ENCODE measurements around the gene NRDC. TPM values are rescaled to one million over a fixed set of nuclear protein-coding genes. Genes with fewer than 3 reads are reported as not detected.

NRDC gene
- total RNA-seq, 1 experiment from 2014 or later: 147 TPM

DNA sequence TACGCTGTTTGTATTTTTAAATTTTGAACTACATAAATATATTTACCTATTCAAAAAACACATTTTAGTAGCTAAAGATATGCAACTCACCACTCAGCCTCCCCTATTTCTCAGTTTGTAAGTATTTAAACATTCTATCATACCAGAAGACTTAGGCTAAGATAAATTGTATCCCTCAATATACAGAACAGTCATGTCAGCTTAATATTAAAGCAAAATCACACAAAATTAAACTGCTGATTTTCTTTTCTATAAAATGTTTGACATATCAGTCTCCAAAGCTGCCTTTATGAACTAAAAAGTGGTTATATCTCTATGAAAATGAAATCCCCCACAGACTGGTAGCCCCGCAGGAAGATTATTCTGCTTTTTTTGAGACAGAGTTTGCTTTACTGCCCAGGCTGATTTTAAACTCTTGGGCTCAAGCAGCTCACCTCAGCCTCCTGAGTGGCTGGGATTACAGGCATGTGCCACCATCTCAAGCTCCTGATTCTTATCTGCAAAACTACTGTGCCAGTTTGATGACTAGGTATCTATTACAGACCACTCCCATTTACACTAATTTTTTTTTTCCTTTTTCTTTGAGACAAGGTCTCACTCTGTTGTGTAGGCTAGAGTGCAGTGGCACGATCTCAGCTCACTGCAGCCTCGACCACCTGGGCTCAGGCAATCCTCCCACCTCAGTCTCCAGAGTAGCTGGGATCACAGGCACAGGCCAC, 37.6 kb downstream of the NRDC start:
- Histone ChIP-seq H4K8ac (replicated peaks; ENCODE audit: insufficient read length, low read depth, low read length) (no peak overlapping the region), H3K9me3 (ENCODE audit: control insufficient read depth, low read depth, low read length) (no peaks in the 10 kb centered on the region), H3K4me1 (ENCODE audit: insufficient read depth, low read length) (peaks cover 3% of the 10 kb centered on the region; the same call in 1 of the 2 replicates), H2BK15ac (ENCODE audit: low read depth, low read length) (no peak overlapping the region), H3K23me2 (ENCODE audit: insufficient read length, low read depth, low read length, poor library complexity, severe bottlenecking) (no peaks in the 10 kb centered on the region), H2BK5ac (ENCODE audit: insufficient read length, low read length) (no peak overlapping the region), H3K18ac (ENCODE audit: insufficient read length, low read depth, low read length) (no peak overlapping the region), H3K27ac (ENCODE audit: insufficient read length, low read depth, low read length) (no peak overlapping the region), H2BK20ac (ENCODE audit: low read depth, low read length, poor library complexity, severe bottlenecking) (no peak overlapping the region), H3K4me2 (ENCODE audit: insufficient read depth, insufficient read length, low read length) (no peak overlapping the region), H2AFZ (ENCODE audit: low read length) (no peak overlapping the region), H3K56ac (ENCODE audit: insufficient read length, low read depth, low read length) (no peak overlapping the region), H4K91ac (ENCODE audit: insufficient read length, low read depth, low read length) (no peak overlapping the region), H4K5ac (ENCODE audit: insufficient read length, low read depth, low read length) (no peak overlapping the region), H2BK120ac (ENCODE audit: low read depth, low read length, poor library complexity, severe bottlenecking) (no peak overlapping the region), H4K20me1 (ENCODE audit: control insufficient read depth, insufficient read depth, insufficient read length) (no peaks in the 10 kb centered on the region), H3K79me2 (ENCODE audit: insufficient read depth, low read length) (no peaks in the 10 kb centered on the region; the same call in 1 of the 2 replicates), H2AK5ac (ENCODE audit: insufficient read length, low read length) (no peak overlapping the region), H3K79me1 (ENCODE audit: insufficient read depth, low read depth, low read length, poor library complexity, severe bottlenecking) (peaks cover 5% of the 10 kb centered on the region), H3K23ac (ENCODE audit: insufficient read length, low read depth, low read length) (no peak overlapping the region), H2BK12ac (ENCODE audit: insufficient read length, low read depth, low read length) (no peak overlapping the region), H3K14ac (ENCODE audit: insufficient read depth, low read length) (no peak overlapping the region), H3K27me3 (ENCODE audit: insufficient read depth, low read length) (no peaks in the 10 kb centered on the region), H3K9ac (ENCODE audit: extremely low read depth, insufficient read length, low read length) (no peak overlapping the region), H3T11ph (ENCODE audit: low read length) (no peak overlapping the region), H3K4ac (ENCODE audit: low read depth, low read length) (no peak overlapping the region)
- Mint-ChIP-seq H3K9me3 (no peaks in the 10 kb centered on the region), H3K27me3 (ENCODE audit: low read depth) (no peaks in the 10 kb centered on the region; the same call in 1 of the 2 replicates), H3K4me3 (no peak overlapping the region), H3K4me1 (peaks cover 19 to 23% of the 10 kb centered on the region in 2 experiments), H3K36me3 (ENCODE audit: insufficient read depth in 1 of 3, low read depth in 3 of 3) (peaks cover 5 to 23% (median 19%) of the 10 kb centered on the region in 3 experiments; a peak in 6 of 7 replicates), H3K27ac (peak overlapping the region in 1 of 3 experiments; percentile 55; a peak in 1 of 7 replicates)
- no peak for DNase-seq
- TF ChIP-seq, protein P1, sequence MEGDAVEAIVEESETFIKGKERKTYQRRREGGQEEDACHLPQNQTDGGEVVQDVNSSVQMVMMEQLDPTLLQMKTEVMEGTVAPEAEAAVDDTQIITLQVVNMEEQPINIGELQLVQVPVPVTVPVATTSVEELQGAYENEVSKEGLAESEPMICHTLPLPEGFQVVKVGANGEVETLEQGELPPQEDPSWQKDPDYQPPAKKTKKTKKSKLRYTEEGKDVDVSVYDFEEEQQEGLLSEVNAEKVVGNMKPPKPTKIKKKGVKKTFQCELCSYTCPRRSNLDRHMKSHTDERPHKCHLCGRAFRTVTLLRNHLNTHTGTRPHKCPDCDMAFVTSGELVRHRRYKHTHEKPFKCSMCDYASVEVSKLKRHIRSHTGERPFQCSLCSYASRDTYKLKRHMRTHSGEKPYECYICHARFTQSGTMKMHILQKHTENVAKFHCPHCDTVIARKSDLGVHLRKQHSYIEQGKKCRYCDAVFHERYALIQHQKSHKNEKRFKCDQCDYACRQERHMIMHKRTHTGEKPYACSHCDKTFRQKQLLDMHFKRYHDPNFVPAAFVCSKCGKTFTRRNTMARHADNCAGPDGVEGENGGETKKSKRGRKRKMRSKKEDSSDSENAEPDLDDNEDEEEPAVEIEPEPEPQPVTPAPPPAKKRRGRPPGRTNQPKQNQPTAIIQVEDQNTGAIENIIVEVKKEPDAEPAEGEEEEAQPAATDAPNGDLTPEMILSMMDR (conservative IDR thresholded peaks at IDR 0.05): no peak
- no CpG with 5 or more reads among the region's 4 CpGs for WGBS (ENCODE audit: extremely low coverage, insufficient read length, low lambda C conversion rate)

Data from H9 (cell line).